Loucy (cell line): Measurements from ENCODE around the gene KRTAP10-4.
"Not testable (repeated sequence)": the region's sequence is repeated elsewhere in the genome, so short reads cannot be mapped to it uniquely, and the experiment has no call there.

ENCODE experiments used
- CTCF ChIP-seq: fragments of 200-600 bp; sonication (generic); conservative IDR thresholded peaks from 2 replicates; pipeline ENCODE4 v1.5.1; 2014; ENCODE audit warnings: mild to moderate bottlenecking, antibody characterized with exemption, low read length
- EZH2phosphoT487 ChIP-seq: fragments of 200-600 bp; IDR thresholded peaks from 2 replicates; pipeline ENCODE4 v1.6.1; 2018; ENCODE audit warnings: antibody characterized with exemption, mild to moderate bottlenecking, moderate library complexity, borderline replicate concordance

- not testable (repeated sequence) for TF ChIP-seq EZH2phosphoT487, CTCF
These were observed at the start of gene KRTAP10-4 for GRCh38 chr21:44573630-44574456.
